HG03039 (cell line): ENCODE measurements around the gene UCHL3.

Experiments
- ATAC-seq: cut with Tn5 transposase; IDR thresholded peaks from one replicate; pipeline ENCODE4 v1.9.1; 2021; ENCODE audit warnings: mild to moderate bottlenecking, moderate library complexity; ENCODE audit not compliant: unreplicated experiment

Gene UCHL3

DNA sequence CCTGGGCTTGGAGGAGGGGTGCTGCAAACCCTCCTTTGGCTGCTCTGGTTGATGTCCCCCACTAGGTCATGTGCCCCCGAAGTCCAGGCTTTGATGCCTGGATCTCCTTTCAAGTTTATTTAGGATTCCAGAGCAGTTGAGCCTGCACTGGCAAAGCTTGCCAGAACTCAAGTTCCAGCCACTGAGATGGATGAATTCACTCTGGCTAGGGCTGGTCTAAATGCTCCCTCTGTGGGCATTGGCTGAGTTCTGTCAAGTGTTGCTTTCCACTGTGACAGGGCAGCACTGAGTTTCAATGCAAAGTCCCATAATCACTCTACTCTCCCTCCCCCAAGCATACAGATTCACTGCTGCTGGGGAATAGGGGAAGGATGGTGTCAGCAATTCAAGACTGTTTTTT is 68.7 kb downstream of the UCHL3 start:
- no peak for ATAC-seq

GRCh38 chr13:75620020-75620419 is 70.4 kb downstream of the UCHL3 start:
- no peak for ATAC-seq

DNA sequence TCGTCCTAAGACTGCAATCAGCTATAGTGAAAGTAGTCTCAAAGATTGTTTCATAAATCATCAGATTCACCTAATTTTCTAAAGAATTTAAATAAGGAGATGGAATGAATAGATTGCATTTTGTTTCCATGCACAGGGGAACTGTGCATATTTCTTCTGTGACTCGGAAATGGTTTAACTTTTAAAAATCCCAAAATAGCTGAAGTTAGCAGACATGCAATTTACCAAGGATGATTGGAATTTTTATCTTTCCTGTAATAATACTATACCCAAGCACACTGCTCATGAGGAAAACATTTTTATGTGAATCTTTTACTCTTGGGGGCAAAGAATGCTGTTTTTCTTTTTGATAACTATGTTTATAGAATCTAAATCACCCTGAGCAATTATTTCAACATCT is 71.6 kb downstream of the UCHL3 start:
- ATAC-seq = no peak

DNA sequence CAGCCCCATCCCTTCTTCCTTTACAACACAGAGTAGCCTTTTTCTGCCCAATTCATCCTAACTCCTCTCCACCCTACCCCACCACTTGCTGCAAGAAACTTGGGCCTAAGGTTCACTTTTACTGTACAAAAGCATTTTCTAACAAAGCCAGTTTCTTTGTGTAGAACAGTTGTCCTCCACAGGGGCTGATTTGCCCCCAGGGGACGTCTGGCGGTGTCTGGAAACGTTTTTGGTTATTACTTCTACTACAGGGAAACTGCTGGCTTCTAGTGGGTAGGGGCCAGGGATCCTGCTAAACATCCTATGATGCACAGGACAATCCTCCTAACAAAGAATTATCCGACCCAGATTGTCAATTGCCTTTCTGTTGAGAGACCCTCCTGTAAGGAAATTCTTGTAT is 79.2 kb downstream of the UCHL3 start:
- ATAC-seq = no peak

- no peak for ATAC-seq
These were observed 83.7 kb downstream of the UCHL3 start for GRCh38 chr13:75633285-75633684.

GRCh38 chr13:75635101-75635827 is 85.7 kb downstream of the UCHL3 start:
- no peak for ATAC-seq

- ATAC-seq = peak; percentile 61
These were observed 86.3 kb downstream of the UCHL3 start, which contains the start of gene LMO7 for GRCh38 chr13:75635828-75636435. LMO7 (plus strand) TSS chr13:75636330; CDS start chr13:75636658, 328 bp downstream.

DNA sequence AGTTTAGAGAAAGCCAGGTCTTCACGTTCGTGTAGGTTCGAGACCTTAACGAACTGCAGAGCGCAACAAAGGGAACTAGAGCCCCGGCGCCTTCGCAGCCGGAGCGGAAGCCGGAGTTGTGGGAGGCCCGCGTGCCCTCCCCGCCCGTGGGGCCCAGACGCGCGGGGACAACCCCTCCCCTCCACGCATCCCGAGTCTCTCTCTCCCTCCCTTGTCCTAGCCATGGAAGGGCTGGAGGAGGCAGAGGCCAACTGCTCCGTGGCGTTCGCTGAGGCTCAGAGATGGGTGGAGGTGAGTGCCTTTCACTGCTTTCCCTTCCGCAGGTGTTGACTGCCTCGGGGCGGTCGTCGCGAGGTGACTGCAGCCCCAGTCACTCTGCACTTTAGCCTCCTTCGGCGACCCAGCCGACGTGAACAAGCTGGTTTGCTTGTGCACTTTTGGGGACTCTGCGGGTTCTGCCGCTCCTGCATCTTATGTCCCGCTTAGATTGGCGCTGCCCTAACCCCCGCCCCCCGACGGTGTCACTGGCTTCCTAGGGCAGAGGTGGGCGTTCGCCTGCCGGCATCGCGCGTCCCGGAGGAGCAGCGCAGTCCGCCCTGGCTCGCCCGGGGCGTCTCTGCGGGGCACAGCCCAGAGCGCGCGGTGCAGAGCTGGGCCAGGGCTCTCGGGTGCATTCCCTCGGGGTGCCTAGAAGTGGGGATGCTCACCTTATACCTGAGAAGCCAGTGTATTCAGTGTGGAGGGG is 87.0 kb downstream of the UCHL3 start:
- peak; percentile 51 for ATAC-seq

DNA sequence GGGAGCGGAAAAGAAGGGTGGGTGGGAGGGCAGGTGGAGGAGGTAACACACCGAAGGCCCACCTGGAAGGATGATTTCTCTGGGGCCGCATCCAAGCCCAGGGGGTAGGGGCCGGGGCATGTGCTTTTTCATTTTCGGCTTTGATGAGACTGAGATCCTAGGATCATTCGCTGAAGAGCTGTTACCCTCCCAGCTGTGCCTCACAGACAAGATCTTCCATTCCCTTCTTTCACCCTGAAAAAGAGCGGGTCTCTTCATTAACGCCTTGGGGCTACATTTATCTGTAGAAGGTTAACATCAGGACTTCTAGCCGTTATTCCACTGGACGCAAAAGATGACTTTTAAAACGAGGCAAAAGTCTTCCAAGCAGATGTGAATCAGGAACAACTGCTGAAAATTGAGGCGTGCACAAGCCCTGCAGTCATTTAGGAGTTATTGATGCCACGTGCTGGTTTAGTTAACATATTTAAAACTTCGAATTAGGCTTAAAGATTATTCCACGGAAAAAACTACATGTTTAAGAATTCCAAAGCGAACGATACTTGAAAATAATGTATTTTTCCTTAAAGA is 87.7 kb downstream of the UCHL3 start:
- no peak for ATAC-seq

GRCh38 chr13:75639454-75639853 is 89.9 kb downstream of the UCHL3 start:
- no peak for ATAC-seq

DNA sequence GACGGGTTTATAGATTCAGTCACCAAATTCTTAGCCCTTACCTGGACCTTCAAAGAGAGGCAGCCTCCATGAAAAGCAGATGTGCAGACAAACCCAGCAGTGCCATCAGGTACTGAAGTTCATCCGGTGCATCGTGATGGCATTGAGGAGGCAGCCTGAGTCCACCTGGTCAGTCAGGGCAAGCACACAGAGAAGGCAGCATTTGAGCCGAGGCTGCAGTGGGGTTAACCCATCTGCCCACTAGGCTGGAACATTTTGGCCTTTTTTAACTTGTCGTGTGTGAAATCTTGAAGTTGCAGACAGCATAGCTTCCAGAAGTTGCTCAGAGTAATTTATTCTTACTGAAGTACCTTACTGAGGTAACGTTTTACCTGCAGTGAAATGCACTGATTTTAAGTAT is 91.4 kb downstream of the UCHL3 start:
- no peak for ATAC-seq

GRCh38 chr13:75643182-75643581 is 93.6 kb downstream of the UCHL3 start:
- ATAC-seq = no peak

DNA sequence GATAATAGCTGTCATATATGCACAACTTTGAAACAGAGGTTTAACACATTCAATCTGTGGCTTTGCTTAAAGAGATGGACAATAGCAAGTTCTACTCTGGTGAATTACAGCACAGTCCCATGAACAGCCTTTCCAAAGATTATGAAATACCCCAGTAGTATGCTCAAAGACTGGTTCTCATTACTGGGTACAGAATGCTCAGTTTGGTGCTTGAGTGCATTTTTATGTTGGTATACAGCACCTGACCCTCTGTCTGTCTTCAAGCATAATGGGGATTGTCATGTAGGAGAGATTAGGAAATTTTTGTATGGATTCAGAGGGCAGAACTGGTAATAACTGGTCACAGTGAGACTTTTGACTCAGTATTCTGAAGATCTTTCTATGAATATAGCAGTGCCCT is 94.1 kb downstream of the UCHL3 start:
- ATAC-seq = no peak

DNA sequence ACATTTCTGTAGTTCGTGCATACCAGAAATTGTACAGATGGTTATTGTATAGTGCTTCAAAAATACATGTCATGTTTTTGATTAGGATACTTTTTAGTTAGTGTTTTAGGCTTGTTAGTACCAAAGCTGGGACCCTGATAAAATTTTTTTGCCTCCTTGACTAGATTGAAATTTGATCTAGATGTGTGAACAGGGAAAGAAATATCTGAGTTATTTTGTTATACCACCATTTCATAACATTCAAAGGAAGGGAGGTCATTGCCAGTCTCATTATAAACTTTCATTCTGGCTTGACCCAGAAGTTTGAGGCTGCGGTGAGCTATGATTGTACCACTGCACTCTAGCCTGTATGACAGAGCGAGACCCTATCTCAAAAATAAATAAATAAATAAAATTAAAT is 95.5 kb downstream of the UCHL3 start:
- ATAC-seq = no peak

GRCh38 chr13:75647126-75647784 is 97.7 kb downstream of the UCHL3 start:
- ATAC-seq = peak; percentile 84

- ATAC-seq = no peak
These were observed 98.9 kb downstream of the UCHL3 start for GRCh38 chr13:75648446-75648845.

DNA sequence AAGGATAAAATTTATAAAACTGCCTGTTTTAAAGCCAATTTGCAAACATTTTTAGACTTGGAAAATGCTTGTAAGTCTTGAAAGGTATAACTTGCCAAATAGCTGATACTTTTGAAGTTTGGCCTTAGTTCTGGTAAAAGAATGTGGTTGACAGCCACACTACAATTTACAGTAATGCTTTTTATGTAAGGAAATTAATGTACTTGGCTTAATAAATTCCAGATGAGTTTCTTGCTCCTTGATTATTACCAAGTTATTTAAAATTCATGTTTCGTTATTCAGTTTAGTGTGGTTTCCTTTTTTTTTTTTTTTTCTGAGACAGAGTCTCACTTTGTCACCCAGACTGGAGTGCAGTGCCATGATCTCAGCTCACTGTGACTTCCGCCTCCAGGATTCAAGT is 101.4 kb downstream of the UCHL3 start:
- ATAC-seq = no peak

GRCh38 chr13:75652726-75653125 is 103.1 kb downstream of the UCHL3 start:
- ATAC-seq = no peak
